Neural crest cell (in vitro differentiated cells): ENCODE data around the gene KPTN. TPM values are rescaled to one million over a fixed set of nuclear protein-coding genes. Genes with fewer than 3 reads are reported as not detected.

ENCODE experiments used
- DNase-seq: peaks from one replicate; pipeline ENCODE4 v3.0.0; 2021; ENCODE audit warnings: low read depth, mixed read lengths, low spot score
- H3K27ac Mint-ChIP-seq: one replicate; pipeline ENCODE4 v1.8.0; 2021; ENCODE audit warnings: mild to moderate bottlenecking, mixed read lengths; ENCODE audit not compliant: unreplicated experiment
- H3K27me3 Mint-ChIP-seq: 2 replicates; pipeline ENCODE4 v1.8.0; 2021; ENCODE audit warnings: low read depth, mild to moderate bottlenecking, mixed read lengths
- H3K36me3 Mint-ChIP-seq: 2 replicates; pipeline ENCODE4 v1.8.0; 2021; ENCODE audit warnings: low read depth, mild to moderate bottlenecking, mixed read lengths
- H3K4me1 Mint-ChIP-seq: 2 replicates; pipeline ENCODE4 v1.8.0; 2021; ENCODE audit warnings: mixed read lengths
- H3K4me3 Mint-ChIP-seq: one replicate; pipeline ENCODE4 v1.8.0; 2021; ENCODE audit warnings: mild to moderate bottlenecking, mixed read lengths
- H3K9me3 Mint-ChIP-seq: 2 replicates; pipeline ENCODE4 v1.8.0; 2021; ENCODE audit warnings: mixed read lengths
- CTCF ChIP-seq: fragments of 200-600 bp; sonication (generic); conservative IDR thresholded peaks from 2 replicates; pipeline ENCODE4 v1.5.0; 2021; ENCODE audit warnings: antibody characterized with exemption, mild to moderate bottlenecking
- total RNA-seq: library from RNA; stranded (reverse); gene quantifications from 2 replicates; pipeline ENCODE4 v1.2.1, GENCODE V29; 2021

KPTN gene
- total RNA-seq, 1 donor from 2014 or later = 30.2 TPM

GRCh38 chr19:47469719-47470118 lies 14.3 kb downstream of the KPTN start:
- H3K4me3 Mint-ChIP-seq = no peak overlapping the region

GRCh38 chr19:47469363-47469700 lies 14.7 kb downstream of the KPTN start:
- no peaks in the 10 kb centered on the region for H3K36me3 Mint-ChIP-seq
- no peak overlapping the region for H3K4me3 Mint-ChIP-seq
- peaks cover 71% of the 10 kb centered on the region for H3K27me3 Mint-ChIP-seq
- H3K9me3 Mint-ChIP-seq = no peaks in the 10 kb centered on the region
- TF ChIP-seq CTCF = no peak
- H3K27ac Mint-ChIP-seq = no peak overlapping the region
- DNase-seq = no peak
- H3K4me1 Mint-ChIP-seq = peaks cover 15% of the 10 kb centered on the region

More at GRCh38 chr19:47469719-47470118, 14.3 kb downstream of the KPTN start:
- Mint-ChIP-seq H3K27ac (no peak overlapping the region), H3K9me3 (no peaks in the 10 kb centered on the region), H3K4me1 (peaks cover 15% of the 10 kb centered on the region), H3K36me3 (no peaks in the 10 kb centered on the region), H3K27me3 (peaks cover 70% of the 10 kb centered on the region)
- no peak for TF ChIP-seq CTCF
- no peak for DNase-seq

GRCh38 chr19:47467914-47468313 lies 16.1 kb downstream of the KPTN start:
- no peak for TF ChIP-seq CTCF
- Mint-ChIP-seq H3K4me1 (peaks cover 15% of the 10 kb centered on the region), H3K4me3 (no peak overlapping the region), H3K27ac (no peak overlapping the region), H3K27me3 (peaks cover 74% of the 10 kb centered on the region), H3K9me3 (no peaks in the 10 kb centered on the region), H3K36me3 (no peaks in the 10 kb centered on the region)
- no peak for DNase-seq

- Mint-ChIP-seq H3K9me3 (no peaks in the 10 kb centered on the region), H3K4me1 (peaks cover 6% of the 10 kb centered on the region), H3K27ac (no peak overlapping the region), H3K4me3 (no peak overlapping the region), H3K27me3 (peaks cover 70% of the 10 kb centered on the region), H3K36me3 (no peaks in the 10 kb centered on the region)
- DNase-seq = no peak
- no peak for TF ChIP-seq CTCF
These were observed 18.1 kb downstream of the KPTN start for GRCh38 chr19:47465957-47466356.

- Mint-ChIP-seq H3K36me3 (no peaks in the 10 kb centered on the region), H3K27ac (no peak overlapping the region), H3K4me3 (no peak overlapping the region), H3K9me3 (no peaks in the 10 kb centered on the region), H3K27me3 (peaks cover 61% of the 10 kb centered on the region), H3K4me1 (no peaks in the 10 kb centered on the region)
- no peak for DNase-seq
- TF ChIP-seq CTCF = no peak
These were observed 19.2 kb downstream of the KPTN start for GRCh38 chr19:47464675-47465419.
